ENCODE results near the gene QRICH2.
"Not testable (repeated sequence)": the region's sequence is repeated elsewhere in the genome, so short reads cannot be mapped to it uniquely, and the experiment has no call there.

Gene QRICH2

DNA sequence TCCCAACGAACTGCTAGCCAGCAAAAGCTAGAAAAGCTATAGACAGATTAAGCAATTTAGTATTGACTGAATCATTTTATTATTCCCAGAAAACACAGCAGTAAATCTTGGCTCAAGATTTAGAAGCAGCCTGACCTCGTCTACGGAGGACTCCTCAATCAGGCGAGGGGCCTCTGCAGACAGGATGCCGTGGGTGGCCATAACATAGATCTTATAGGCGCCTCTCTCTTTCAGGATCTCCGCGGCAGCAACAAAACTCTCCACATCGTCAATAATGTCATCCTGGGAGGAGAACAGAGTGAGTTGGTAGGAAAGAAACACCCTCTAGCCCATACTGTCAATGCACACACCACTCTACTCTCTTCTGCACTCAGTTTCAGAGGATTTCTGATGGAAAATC is 4.7 kb upstream of the QRICH2 start:
- TF ChIP-seq, protein P1, sequence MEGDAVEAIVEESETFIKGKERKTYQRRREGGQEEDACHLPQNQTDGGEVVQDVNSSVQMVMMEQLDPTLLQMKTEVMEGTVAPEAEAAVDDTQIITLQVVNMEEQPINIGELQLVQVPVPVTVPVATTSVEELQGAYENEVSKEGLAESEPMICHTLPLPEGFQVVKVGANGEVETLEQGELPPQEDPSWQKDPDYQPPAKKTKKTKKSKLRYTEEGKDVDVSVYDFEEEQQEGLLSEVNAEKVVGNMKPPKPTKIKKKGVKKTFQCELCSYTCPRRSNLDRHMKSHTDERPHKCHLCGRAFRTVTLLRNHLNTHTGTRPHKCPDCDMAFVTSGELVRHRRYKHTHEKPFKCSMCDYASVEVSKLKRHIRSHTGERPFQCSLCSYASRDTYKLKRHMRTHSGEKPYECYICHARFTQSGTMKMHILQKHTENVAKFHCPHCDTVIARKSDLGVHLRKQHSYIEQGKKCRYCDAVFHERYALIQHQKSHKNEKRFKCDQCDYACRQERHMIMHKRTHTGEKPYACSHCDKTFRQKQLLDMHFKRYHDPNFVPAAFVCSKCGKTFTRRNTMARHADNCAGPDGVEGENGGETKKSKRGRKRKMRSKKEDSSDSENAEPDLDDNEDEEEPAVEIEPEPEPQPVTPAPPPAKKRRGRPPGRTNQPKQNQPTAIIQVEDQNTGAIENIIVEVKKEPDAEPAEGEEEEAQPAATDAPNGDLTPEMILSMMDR (IDR thresholded peaks at IDR 0.05; ENCODE audit: low read length), result no peak
- TF ChIP-seq EZH2 (IDR thresholded peaks at IDR 0.05; ENCODE audit: borderline replicate concordance, low read length), result no peak
- H4K20me1 ChIP-seq (ENCODE audit: insufficient read depth, low read length), result no peaks in the 10 kb centered on the region
- H3K4me3 ChIP-seq (ENCODE audit: low read depth, low read length, poor library complexity, severe bottlenecking), result no peak overlapping the region
- H3K9me3 ChIP-seq (ENCODE audit: low read length), result no peaks in the 10 kb centered on the region
- no peaks in the 10 kb centered on the region for H3F3A ChIP-seq (ENCODE audit: insufficient read depth, low read length)
- H3K9me2 ChIP-seq (ENCODE audit: low read depth, low read length), result no peaks in the 10 kb centered on the region
- H3K27ac ChIP-seq (ENCODE audit: low read depth, low read length, poor library complexity, severe bottlenecking), result no peak overlapping the region
- no peak overlapping the region for H3K9ac ChIP-seq (ENCODE audit: low read length)
- H3K4me2 ChIP-seq (ENCODE audit: low read length), result no peak overlapping the region
- H2AFZ ChIP-seq (ENCODE audit: low read length), result no peak overlapping the region
- no peaks in the 10 kb centered on the region for H3K4me1 ChIP-seq (ENCODE audit: insufficient read depth, low read length, severe bottlenecking)
- H3K79me2 ChIP-seq (ENCODE audit: insufficient read depth, low read length), result no peaks in the 10 kb centered on the region
- H3K27me3 ChIP-seq (ENCODE audit: insufficient read depth, low read length), result no peaks in the 10 kb centered on the region
- H3K36me3 ChIP-seq (ENCODE audit: insufficient read depth, low read length), result peaks cover 56% of the 10 kb centered on the region

GRCh38 chr17:76309461-76309860 is 1.4 kb upstream of the QRICH2 start:
- TF ChIP-seq, protein P1 (IDR thresholded peaks at IDR 0.05; ENCODE audit: low read length), result no peak
- TF ChIP-seq EZH2 (IDR thresholded peaks at IDR 0.05; ENCODE audit: borderline replicate concordance, low read length), result no peak
- H3K4me2 ChIP-seq (ENCODE audit: low read length), result no peak overlapping the region
- H3K79me2 ChIP-seq (ENCODE audit: insufficient read depth, low read length), result no peaks in the 10 kb centered on the region
- no peaks in the 10 kb centered on the region for H4K20me1 ChIP-seq (ENCODE audit: insufficient read depth, low read length)
- no peaks in the 10 kb centered on the region for H3F3A ChIP-seq (ENCODE audit: insufficient read depth, low read length)
- no peaks in the 10 kb centered on the region for H3K9me3 ChIP-seq (ENCODE audit: low read length)
- H3K27ac ChIP-seq (ENCODE audit: low read depth, low read length, poor library complexity, severe bottlenecking), result no peak overlapping the region
- peaks cover 4% of the 10 kb centered on the region for H3K4me1 ChIP-seq (ENCODE audit: insufficient read depth, low read length, severe bottlenecking)
- no peak overlapping the region for H3K9ac ChIP-seq (ENCODE audit: low read length)
- H3K4me3 ChIP-seq (ENCODE audit: low read depth, low read length, poor library complexity, severe bottlenecking), result no peak overlapping the region
- H3K36me3 ChIP-seq (ENCODE audit: insufficient read depth, low read length), result peaks cover 43% of the 10 kb centered on the region
- H3K9me2 ChIP-seq (ENCODE audit: low read depth, low read length), result no peaks in the 10 kb centered on the region
- no peak overlapping the region for H2AFZ ChIP-seq (ENCODE audit: low read length)
- no peaks in the 10 kb centered on the region for H3K27me3 ChIP-seq (ENCODE audit: insufficient read depth, low read length)

- Histone ChIP-seq H3K4me2 (ENCODE audit: low read length) (no peak overlapping the region), H3K4me1 (ENCODE audit: insufficient read depth, low read length, severe bottlenecking) (peaks cover 13% of the 10 kb centered on the region), H3K27me3 (ENCODE audit: insufficient read depth, low read length) (no peaks in the 10 kb centered on the region), H3K79me2 (ENCODE audit: insufficient read depth, low read length) (no peaks in the 10 kb centered on the region), H3K36me3 (ENCODE audit: insufficient read depth, low read length) (peaks cover 26% of the 10 kb centered on the region; the same call in 1 of the 2 replicates), H2AFZ (ENCODE audit: low read length) (no peak overlapping the region), H4K20me1 (ENCODE audit: insufficient read depth, low read length) (no peaks in the 10 kb centered on the region), H3F3A (ENCODE audit: insufficient read depth, low read length) (no peaks in the 10 kb centered on the region), H3K9me2 (ENCODE audit: low read depth, low read length) (no peaks in the 10 kb centered on the region), H3K4me3 (ENCODE audit: low read depth, low read length, poor library complexity, severe bottlenecking) (no peak overlapping the region), H3K9ac (ENCODE audit: low read length) (no peak overlapping the region), H3K9me3 (ENCODE audit: low read length) (no peaks in the 10 kb centered on the region), H3K27ac (ENCODE audit: low read depth, low read length, poor library complexity, severe bottlenecking) (no peak overlapping the region)
- TF ChIP-seq, protein P1 (IDR thresholded peaks at IDR 0.05; ENCODE audit: low read length), result no peak
- TF ChIP-seq EZH2 (IDR thresholded peaks at IDR 0.05; ENCODE audit: borderline replicate concordance, low read length), result no peak
Observed at GRCh38 chr17:76307299-76307965, 644 bp downstream of the QRICH2 start.

GRCh38 chr17:76305135-76305454 is 3.0 kb downstream of the QRICH2 start:
- H2AFZ ChIP-seq (ENCODE audit: low read length), result not testable (repeated sequence)

More at GRCh38 chr17:76305135-76305454, 3.0 kb downstream of the QRICH2 start:
- not testable (repeated sequence) for H3K9ac ChIP-seq (ENCODE audit: low read length); H4K20me1 ChIP-seq (ENCODE audit: insufficient read depth, low read length); H3K27ac ChIP-seq (ENCODE audit: low read depth, low read length, poor library complexity, severe bottlenecking); H3K9me2 ChIP-seq (ENCODE audit: low read depth, low read length); H3K36me3 ChIP-seq (ENCODE audit: insufficient read depth, low read length); H3K79me2 ChIP-seq (ENCODE audit: insufficient read depth, low read length); H3K4me2 ChIP-seq (ENCODE audit: low read length); H3F3A ChIP-seq (ENCODE audit: insufficient read depth, low read length); H3K9me3 ChIP-seq (ENCODE audit: low read length); H3K4me3 ChIP-seq (ENCODE audit: low read depth, low read length, poor library complexity, severe bottlenecking); H3K27me3 ChIP-seq (ENCODE audit: insufficient read depth, low read length)
- H3K4me1 ChIP-seq (ENCODE audit: insufficient read depth, low read length, severe bottlenecking), result peaks cover 13% of the 10 kb centered on the region

All from OCI-LY1 (cell line).